ENCODE results near the gene COA5. TPM values are rescaled to one million over a fixed set of nuclear protein-coding genes. Genes with fewer than 3 reads are reported as not detected.
"Not testable (repeated sequence)": the region's sequence is repeated elsewhere in the genome, so short reads cannot be mapped to it uniquely, and the experiment has no call there.

COA5 gene
- total RNA-seq, 1 experiment from 2014 or later: 18.6 TPM

GRCh38 chr2:98598781-98599428, 9.4 kb downstream of the COA5 start:
- Histone ChIP-seq H3K9ac (ENCODE audit: low read length) (no peak overlapping the region), H3K4me1 (ENCODE audit: control insufficient read depth in 1 of 2, insufficient read depth in 2 of 2, low read length in 2 of 2) (no peaks in the 10 kb centered on the region), H3K4me2 (ENCODE audit: low read length) (no peak overlapping the region), H3K9me3 (ENCODE audit: control insufficient read depth in 1 of 2, insufficient read depth in 1 of 2, low read depth in 1 of 2, low read length in 2 of 2) (no peaks in the 10 kb centered on the region), H3K36me3 (ENCODE audit: control insufficient read depth in 1 of 2, insufficient read depth in 2 of 2, low read length in 2 of 2) (peaks cover 16 to 29% of the 10 kb centered on the region in 2 experiments; a peak in 3 of 4 replicates), H3K27me3 (ENCODE audit: insufficient read depth, low read length) (no peaks in the 10 kb centered on the region), H4K20me1 (ENCODE audit: insufficient read depth) (no peaks in the 10 kb centered on the region; the same call in 1 of the 2 replicates), H3K27ac (ENCODE audit: low read depth, low read length) (no peak overlapping the region), H3K4me3 (replicated peaks in 1 of 2; ENCODE audit: low read depth in 1 of 2, low read length in 2 of 2) (no peak overlapping the region), H2AFZ (ENCODE audit: low read depth, low read length, poor library complexity, severe bottlenecking) (no peak overlapping the region), H3K79me2 (ENCODE audit: insufficient read depth, low read length) (peaks cover 5% of the 10 kb centered on the region), H3K9me2 (ENCODE audit: insufficient read depth) (no peaks in the 10 kb centered on the region)
- DNase-seq (ENCODE audit: low read depth, low spot score) (no peak), ATAC-seq (no peak)
- BruUV-seq (replicated peaks): no TSS peak
- ChIA-PET RAD21 (ENCODE audit: low non-redundant PET in 1 of 2, low total read pairs in 2 of 2, uncharacterized antibody in 2 of 2, unreplicated experiment in 2 of 2) (no interaction called here), POLR2A (no interaction called here), CTCF (interaction anchor here (0.7 kb wide), 1 partner anchor 54 kb away, joined by 4 read pairs; no protein-coding TSS in a partner anchor)
- TF ChIP-seq CBX3 (IDR thresholded peaks at IDR 0.05; ENCODE audit: low read depth) (no peak), EZH2 (IDR thresholded peaks at IDR 0.05) (no peak), MAX (IDR thresholded peaks at IDR 0.05) (no peak), ZBTB33 (IDR thresholded peaks at IDR 0.05; ENCODE audit: extremely low read depth, insufficient replicate concordance, low read length) (no peak), SIN3A (IDR thresholded peaks at IDR 0.05; ENCODE audit: low read depth) (no peak), POLR2A (IDR thresholded peaks at IDR 0.05; ENCODE audit: borderline replicate concordance, extremely low read depth, insufficient read depth, insufficient read length) (no peak), FOSL1 (IDR thresholded peaks at IDR 0.05; ENCODE audit: low read depth) (no peak), EGR1 (IDR thresholded peaks at IDR 0.05; ENCODE audit: low read depth) (no peak)
- intact Hi-C loops (cut with micrococcal nuclease): no loop called here

DNA sequence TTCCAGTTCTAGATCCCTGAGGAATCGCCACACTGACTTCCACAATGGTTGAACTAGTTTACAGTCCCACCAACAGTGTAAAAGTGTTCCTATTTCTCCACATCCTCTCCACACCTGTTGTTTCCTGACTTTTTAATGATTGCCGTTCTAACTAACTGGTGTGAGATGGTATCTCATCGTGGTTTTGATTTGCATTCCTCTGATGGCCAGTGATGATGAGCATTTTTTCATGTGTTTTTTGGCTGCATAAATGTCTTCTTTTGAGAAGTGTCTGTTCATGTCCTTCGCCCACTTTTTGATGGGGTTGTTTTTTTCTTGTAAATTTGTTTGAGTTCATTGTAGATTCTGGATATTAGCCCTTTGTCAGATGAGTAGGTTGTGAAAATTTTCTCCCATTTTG, 13.6 kb downstream of the COA5 start:
- intact Hi-C loops (cut with micrococcal nuclease); H2AFZ ChIP-seq (ENCODE audit: low read depth, low read length, poor library complexity, severe bottlenecking); H3K9me2 ChIP-seq (ENCODE audit: insufficient read depth); H3K27me3 ChIP-seq (ENCODE audit: insufficient read depth, low read length); RAD21 ChIA-PET (ENCODE audit: low non-redundant PET in 1 of 2, low total read pairs in 2 of 2, uncharacterized antibody in 2 of 2, unreplicated experiment in 2 of 2); H4K20me1 ChIP-seq (ENCODE audit: insufficient read depth); H3K9ac ChIP-seq (ENCODE audit: low read length); H3K4me2 ChIP-seq (ENCODE audit: low read length); H3K79me2 ChIP-seq (ENCODE audit: insufficient read depth, low read length); POLR2A ChIA-PET; H3K27ac ChIP-seq (ENCODE audit: low read depth, low read length); H3K4me3 ChIP-seq (replicated peaks in 1 of 2; ENCODE audit: low read depth in 1 of 2, low read length in 2 of 2); ATAC-seq; H3K36me3 ChIP-seq (ENCODE audit: control insufficient read depth in 1 of 2, insufficient read depth in 2 of 2, low read length in 2 of 2); DNase-seq (ENCODE audit: low read depth, low spot score); CTCF ChIA-PET; H3K9me3 ChIP-seq (ENCODE audit: control insufficient read depth in 1 of 2, insufficient read depth in 1 of 2, low read depth in 1 of 2, low read length in 2 of 2); H3K4me1 ChIP-seq (ENCODE audit: control insufficient read depth in 1 of 2, insufficient read depth in 2 of 2, low read length in 2 of 2); BruUV-seq (replicated peaks): not testable (repeated sequence)

Data from HCT116 (cell line).